Neural progenitor cell (in vitro differentiated cells): ENCODE data around the gene CLDN16. TPM values are rescaled to one million over a fixed set of nuclear protein-coding genes. Genes with fewer than 3 reads are reported as not detected.

ENCODE experiments used
- DNase-seq: peaks from one replicate; pipeline ENCODE4 v3.0.0-alpha.2; 2016; ENCODE audit warnings: low spot score
- H2AFZ ChIP-seq: fragments of 200-600 bp; sonication (generic); replicated peaks from 2 replicates; pipeline ENCODE4 v1.6.1; 2016; ENCODE audit warnings: antibody characterized with exemption
- H3F3A ChIP-seq: fragments of 200-600 bp; sonication (generic); 2 replicates; pipeline ENCODE4 v1.6.1; 2016; ENCODE audit warnings: antibody characterized with exemption, low read depth
- H3K27ac ChIP-seq: fragments of 200-600 bp; sonication (generic); 2 replicates; pipeline ENCODE4 v1.5.1; 2016; ENCODE audit warnings: mild to moderate bottlenecking
- H3K27me3 ChIP-seq: fragments of 200-600 bp; sonication (generic); 2 replicates; pipeline ENCODE4 v1.6.1; 2016; ENCODE audit warnings: mild to moderate bottlenecking, moderate library complexity
- H3K36me3 ChIP-seq: fragments of 200-600 bp; sonication (generic); 2 replicates; pipeline ENCODE4 v1.5.1; 2016
- H3K4me1 ChIP-seq: fragments of 200-600 bp; sonication (generic); 2 replicates; pipeline ENCODE4 v1.6.1; 2016; ENCODE audit warnings: mixed run types
- H3K4me2 ChIP-seq: fragments of 200-600 bp; sonication (generic); 2 replicates; pipeline ENCODE4 v1.6.1; 2016
- H3K4me3 ChIP-seq: fragments of 200-600 bp; sonication (generic); 2 replicates; pipeline ENCODE4 v1.5.1; 2016
- H3K79me2 ChIP-seq: fragments of 200-600 bp; sonication (generic); 2 replicates; pipeline ENCODE4 v1.6.1; 2016; ENCODE audit warnings: low read depth
- H3K9ac ChIP-seq: fragments of 200-600 bp; sonication (generic); 2 replicates; pipeline ENCODE4 v1.6.1; 2016
- H3K9me3 ChIP-seq: fragments of 200-600 bp; sonication (generic); 2 replicates; pipeline ENCODE4 v1.5.1; 2016; ENCODE audit warnings: low read depth
- H4K20me1 ChIP-seq: fragments of 200-600 bp; sonication (generic); 2 replicates; pipeline ENCODE4 v1.6.1; 2016; ENCODE audit warnings: low read depth
- H3K27ac Mint-ChIP-seq: 3 replicates; pipeline ENCODE4 v1.8.0; 2021; ENCODE audit warnings: mixed read lengths
- H3K27me3 Mint-ChIP-seq: 2 replicates; pipeline ENCODE4 v1.8.0; 2022; ENCODE audit warnings: low read depth, mild to moderate bottlenecking, inconsistent platforms, moderate library complexity, mixed read lengths; ENCODE audit not compliant: insufficient read depth
- H3K36me3 Mint-ChIP-seq: 3 replicates; pipeline ENCODE4 v1.8.0; 2021; ENCODE audit warnings: mixed read lengths
- H3K4me1 Mint-ChIP-seq: 3 replicates; pipeline ENCODE4 v1.8.0; 2021; ENCODE audit warnings: mixed read lengths
- H3K4me3 Mint-ChIP-seq: 3 replicates; pipeline ENCODE4 v1.8.0; 2021; ENCODE audit warnings: mild to moderate bottlenecking, moderate library complexity, mixed read lengths
- H3K9me3 Mint-ChIP-seq: 3 replicates; pipeline ENCODE4 v1.8.0; 2020; ENCODE audit warnings: mixed read lengths
- EZH2 ChIP-seq: fragments of 200-600 bp; sonication (generic); IDR thresholded peaks from 2 replicates; pipeline ENCODE4 v1.6.1; 2017; ENCODE audit warnings: antibody characterized with exemption, mild to moderate bottlenecking, moderate library complexity
- EZH2phosphoT487 ChIP-seq: fragments of 200-600 bp; sonication (generic); IDR thresholded peaks from 2 replicates; pipeline ENCODE4 v1.6.1; 2017; ENCODE audit warnings: antibody characterized with exemption
- total RNA-seq: library from RNA; depleted of rRNA; stranded (reverse); fragments of >200 nt; gene quantifications from 2 replicates; pipeline ENCODE4 v1.2.3, GENCODE V29; 2015; ENCODE audit warnings: low replicate concordance
- TF ChIP-seq, protein P1 (sequence below): fragments of 200-600 bp; sonication (generic); IDR thresholded peaks from 2 replicates; pipeline ENCODE4 v1.5.1; 2017; ENCODE audit warnings: antibody characterized with exemption, mild to moderate bottlenecking

Gene CLDN16
- total RNA-seq, 1 donor from 2014 or later = not detected

DNA sequence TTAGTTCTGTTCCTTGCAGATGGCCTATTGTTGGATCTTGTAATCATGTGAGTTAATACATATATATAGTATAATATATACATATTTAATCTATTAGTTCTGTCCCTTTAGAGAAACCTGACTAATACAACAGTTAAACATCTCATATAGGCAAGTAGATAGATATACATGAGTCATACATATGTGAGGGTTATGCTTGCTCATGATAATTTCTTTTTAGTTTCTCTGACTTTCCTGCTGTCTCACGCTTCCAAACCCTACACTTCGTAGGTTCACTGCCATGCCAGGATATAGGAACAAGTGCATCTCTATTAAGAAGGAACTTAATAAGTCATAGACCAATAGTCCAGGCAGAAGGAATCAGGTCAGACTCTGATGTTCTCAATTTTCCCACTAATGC, 16.8 kb upstream of the CLDN16 start:
- TF ChIP-seq, protein P1, sequence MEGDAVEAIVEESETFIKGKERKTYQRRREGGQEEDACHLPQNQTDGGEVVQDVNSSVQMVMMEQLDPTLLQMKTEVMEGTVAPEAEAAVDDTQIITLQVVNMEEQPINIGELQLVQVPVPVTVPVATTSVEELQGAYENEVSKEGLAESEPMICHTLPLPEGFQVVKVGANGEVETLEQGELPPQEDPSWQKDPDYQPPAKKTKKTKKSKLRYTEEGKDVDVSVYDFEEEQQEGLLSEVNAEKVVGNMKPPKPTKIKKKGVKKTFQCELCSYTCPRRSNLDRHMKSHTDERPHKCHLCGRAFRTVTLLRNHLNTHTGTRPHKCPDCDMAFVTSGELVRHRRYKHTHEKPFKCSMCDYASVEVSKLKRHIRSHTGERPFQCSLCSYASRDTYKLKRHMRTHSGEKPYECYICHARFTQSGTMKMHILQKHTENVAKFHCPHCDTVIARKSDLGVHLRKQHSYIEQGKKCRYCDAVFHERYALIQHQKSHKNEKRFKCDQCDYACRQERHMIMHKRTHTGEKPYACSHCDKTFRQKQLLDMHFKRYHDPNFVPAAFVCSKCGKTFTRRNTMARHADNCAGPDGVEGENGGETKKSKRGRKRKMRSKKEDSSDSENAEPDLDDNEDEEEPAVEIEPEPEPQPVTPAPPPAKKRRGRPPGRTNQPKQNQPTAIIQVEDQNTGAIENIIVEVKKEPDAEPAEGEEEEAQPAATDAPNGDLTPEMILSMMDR = no peak
- TF ChIP-seq EZH2phosphoT487 (no peak), EZH2 (no peak)
- Mint-ChIP-seq H3K27ac (no peak overlapping the region), H3K9me3 (no peaks in the 10 kb centered on the region), H3K27me3 (no peaks in the 10 kb centered on the region), H3K4me1 (peaks cover 5% of the 10 kb centered on the region), H3K4me3 (no peak overlapping the region), H3K36me3 (no peaks in the 10 kb centered on the region)
- H3K4me3 ChIP-seq = no peak overlapping the region
- H2AFZ ChIP-seq = no peak overlapping the region
- no peaks in the 10 kb centered on the region for H3K9me3 ChIP-seq
- H3K9ac ChIP-seq = no peak overlapping the region
- no peak for DNase-seq
- H3F3A ChIP-seq = no peaks in the 10 kb centered on the region
- no peak overlapping the region for H3K4me2 ChIP-seq
- H3K4me1 ChIP-seq = no peaks in the 10 kb centered on the region
- no peaks in the 10 kb centered on the region for H4K20me1 ChIP-seq
- H3K36me3 ChIP-seq = no peaks in the 10 kb centered on the region
- H3K27ac ChIP-seq = no peak overlapping the region
- no peaks in the 10 kb centered on the region for H3K79me2 ChIP-seq
- no peaks in the 10 kb centered on the region for H3K27me3 ChIP-seq

DNA sequence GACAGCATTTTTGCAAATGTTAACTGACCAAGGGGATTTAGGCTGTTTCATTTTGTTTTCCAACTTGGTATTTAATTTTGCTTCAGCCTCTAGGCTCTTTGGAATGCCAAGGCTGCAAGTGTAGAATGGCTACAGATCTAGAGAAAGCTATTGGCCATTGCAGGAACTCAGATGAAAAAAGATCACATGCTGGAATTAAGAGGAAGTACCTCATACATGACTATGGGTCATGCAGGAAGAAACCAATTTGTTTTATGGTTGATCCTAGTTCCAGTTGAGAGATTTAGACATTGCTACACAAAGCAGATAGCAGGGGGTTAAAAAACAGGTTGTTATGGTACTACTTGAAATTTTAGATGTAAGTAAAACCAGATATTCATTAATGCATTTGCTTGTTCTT, 12.7 kb upstream of the CLDN16 start:
- Mint-ChIP-seq H3K27ac (no peak overlapping the region), H3K27me3 (no peaks in the 10 kb centered on the region), H3K4me1 (peaks cover 5% of the 10 kb centered on the region), H3K9me3 (no peaks in the 10 kb centered on the region), H3K4me3 (no peak overlapping the region), H3K36me3 (no peaks in the 10 kb centered on the region)
- no peak overlapping the region for H2AFZ ChIP-seq
- no peak overlapping the region for H3K27ac ChIP-seq
- DNase-seq = no peak
- no peak overlapping the region for H3K4me3 ChIP-seq
- H3K9me3 ChIP-seq = no peaks in the 10 kb centered on the region
- no peaks in the 10 kb centered on the region for H3K27me3 ChIP-seq
- no peak overlapping the region for H3K4me2 ChIP-seq
- no peaks in the 10 kb centered on the region for H3K79me2 ChIP-seq
- H4K20me1 ChIP-seq = no peaks in the 10 kb centered on the region
- no peaks in the 10 kb centered on the region for H3F3A ChIP-seq
- TF ChIP-seq EZH2 (no peak), EZH2phosphoT487 (no peak)
- TF ChIP-seq, protein P1 = no peak
- no peaks in the 10 kb centered on the region for H3K36me3 ChIP-seq
- no peaks in the 10 kb centered on the region for H3K4me1 ChIP-seq
- H3K9ac ChIP-seq = no peak overlapping the region

GRCh38 chr3:190375671-190376070, 12.3 kb upstream of the CLDN16 start:
- Histone ChIP-seq H3K36me3 (no peaks in the 10 kb centered on the region), H4K20me1 (no peaks in the 10 kb centered on the region), H2AFZ (no peak overlapping the region), H3K4me3 (no peak overlapping the region), H3K4me1 (no peaks in the 10 kb centered on the region), H3K27ac (no peak overlapping the region), H3K9ac (no peak overlapping the region), H3K4me2 (no peak overlapping the region), H3K9me3 (no peaks in the 10 kb centered on the region), H3K27me3 (no peaks in the 10 kb centered on the region), H3F3A (no peaks in the 10 kb centered on the region), H3K79me2 (no peaks in the 10 kb centered on the region)
- H3K9me3 Mint-ChIP-seq = no peaks in the 10 kb centered on the region
- no peaks in the 10 kb centered on the region for H3K27me3 Mint-ChIP-seq
- no peak overlapping the region for H3K4me3 Mint-ChIP-seq
- peaks cover 5% of the 10 kb centered on the region for H3K4me1 Mint-ChIP-seq
- TF ChIP-seq, protein P1 = no peak
- TF ChIP-seq EZH2 (no peak), EZH2phosphoT487 (no peak)
- no peak for DNase-seq
- no peaks in the 10 kb centered on the region for H3K36me3 Mint-ChIP-seq
- H3K27ac Mint-ChIP-seq = no peak overlapping the region
